AG04449 (cell line): ENCODE results near the gene VAV1.

ENCODE experiments used
- CTCF ChIA-PET: fragments of 350-600 bp; formaldehyde crosslinking; extraction: SDS; loops from one replicate; lab custom pipeline; 2021; ENCODE audit warnings: antibody characterized with exemption; lab: Yijun Ruan, JAX
- POLR2A ChIA-PET: fragments of 400-600, 350-600 bp; formaldehyde crosslinking; extraction: SDS; loops from one replicate; lab custom pipeline; 2020; ENCODE audit warnings: antibody characterized with exemption, inconsistent platforms; lab: Yijun Ruan, JAX
- DNase-seq: peaks from one replicate; pipeline ENCODE4 v3.0.0-alpha.2; 2010; ENCODE audit warnings: low read depth, low spot score
- H3K4me3 ChIP-seq: 2 replicates; pipeline ENCODE4 v1.5.1; 2011; ENCODE audit warnings: low read depth, mild to moderate bottlenecking, control low read depth, low read length
- TF ChIP-seq, protein P1 (sequence below): IDR thresholded peaks from one replicate; pipeline ENCODE4 v1.5.1; 2011; ENCODE audit warnings: mild to moderate bottlenecking, moderate library complexity, low read length, control low read depth, inconsistent platforms; ENCODE audit not compliant: insufficient read depth; ENCODE audit errors: missing control alignments

The VAV1 gene

DNA sequence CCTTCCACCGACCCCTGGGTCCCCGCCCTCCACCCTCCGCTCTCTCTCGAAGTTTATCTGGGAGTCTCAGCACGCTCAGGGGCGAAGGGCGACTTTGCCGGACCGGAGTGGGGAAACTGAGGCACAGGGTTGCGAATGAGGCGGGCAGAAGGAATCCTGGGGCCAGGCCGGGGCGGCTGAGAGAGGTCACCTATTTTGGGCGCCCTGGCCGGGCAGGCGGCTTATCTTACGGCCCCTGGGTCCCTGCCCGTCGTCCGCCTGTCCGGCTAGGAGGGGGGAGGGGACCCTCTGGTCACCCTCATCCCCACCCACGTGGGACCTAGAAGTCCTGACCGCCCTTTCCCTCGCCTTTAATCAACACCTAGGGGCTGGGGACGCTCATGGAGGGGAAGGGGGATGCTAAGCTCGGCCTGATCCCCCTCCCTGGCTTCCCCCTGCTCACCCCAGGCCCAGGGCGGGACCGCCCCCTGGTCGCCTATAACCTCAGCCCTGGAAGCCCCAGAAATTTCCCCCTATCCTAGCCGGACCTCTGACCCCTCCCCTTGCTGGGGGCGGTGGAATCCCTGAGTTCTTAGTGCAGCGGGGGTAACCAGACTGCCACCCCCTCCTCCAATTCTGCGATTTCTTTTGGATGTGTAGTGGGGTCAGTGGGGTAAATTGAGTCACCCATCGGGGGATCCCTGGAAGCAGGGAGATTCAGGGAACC is 32.5 kb upstream of the VAV1 start:
- H3K4me3 ChIP-seq, result peak overlapping the region; percentile 89
- ChIA-PET POLR2A (no interaction called here), CTCF (no interaction called here)
- TF ChIP-seq, protein P1, sequence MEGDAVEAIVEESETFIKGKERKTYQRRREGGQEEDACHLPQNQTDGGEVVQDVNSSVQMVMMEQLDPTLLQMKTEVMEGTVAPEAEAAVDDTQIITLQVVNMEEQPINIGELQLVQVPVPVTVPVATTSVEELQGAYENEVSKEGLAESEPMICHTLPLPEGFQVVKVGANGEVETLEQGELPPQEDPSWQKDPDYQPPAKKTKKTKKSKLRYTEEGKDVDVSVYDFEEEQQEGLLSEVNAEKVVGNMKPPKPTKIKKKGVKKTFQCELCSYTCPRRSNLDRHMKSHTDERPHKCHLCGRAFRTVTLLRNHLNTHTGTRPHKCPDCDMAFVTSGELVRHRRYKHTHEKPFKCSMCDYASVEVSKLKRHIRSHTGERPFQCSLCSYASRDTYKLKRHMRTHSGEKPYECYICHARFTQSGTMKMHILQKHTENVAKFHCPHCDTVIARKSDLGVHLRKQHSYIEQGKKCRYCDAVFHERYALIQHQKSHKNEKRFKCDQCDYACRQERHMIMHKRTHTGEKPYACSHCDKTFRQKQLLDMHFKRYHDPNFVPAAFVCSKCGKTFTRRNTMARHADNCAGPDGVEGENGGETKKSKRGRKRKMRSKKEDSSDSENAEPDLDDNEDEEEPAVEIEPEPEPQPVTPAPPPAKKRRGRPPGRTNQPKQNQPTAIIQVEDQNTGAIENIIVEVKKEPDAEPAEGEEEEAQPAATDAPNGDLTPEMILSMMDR, result no peak
- DNase-seq, result no peak

DNA sequence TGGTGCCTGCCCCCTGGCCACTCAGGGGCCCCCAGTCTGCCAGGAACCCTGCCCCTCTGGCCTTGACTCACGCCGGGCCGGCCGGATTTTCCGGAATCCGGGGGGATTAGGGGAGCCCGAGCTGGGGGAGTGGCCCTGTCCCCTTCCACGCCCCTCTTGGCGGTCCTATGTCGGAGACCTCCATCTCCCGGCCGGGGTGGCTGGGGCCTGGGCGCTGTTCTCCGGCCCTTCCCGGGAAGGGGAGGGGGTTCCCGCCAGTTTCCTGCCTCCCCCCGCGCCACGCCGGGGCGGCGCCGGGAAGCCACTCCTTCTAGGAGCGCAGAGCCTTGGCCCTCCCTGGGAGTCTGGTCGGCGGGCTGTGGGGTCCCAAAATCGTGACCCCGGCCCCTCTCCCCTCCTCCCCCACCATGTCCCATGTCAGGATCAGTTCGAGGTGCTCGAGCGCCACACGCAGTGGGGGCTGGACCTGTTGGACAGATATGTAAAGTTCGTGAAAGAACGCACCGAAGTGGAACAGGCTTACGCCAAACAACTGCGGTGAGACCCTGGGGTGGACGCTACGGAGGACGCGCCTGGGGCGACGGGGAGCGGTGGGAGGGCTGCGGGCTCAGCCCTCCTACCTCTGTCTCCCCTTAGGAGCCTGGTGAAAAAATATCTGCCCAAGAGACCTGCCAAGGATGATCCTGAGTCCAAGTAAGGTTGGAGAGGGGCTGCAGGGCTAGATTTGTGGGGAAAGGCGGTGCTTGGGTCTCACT is 31.7 kb upstream of the VAV1 start:
- peak overlapping the region; percentile 89 for H3K4me3 ChIP-seq
- CTCF ChIA-PET, result interaction anchor here (1.2 kb wide), 1 partner anchor 121 kb away, joined by 6 read pairs; no protein-coding TSS in a partner anchor
- POLR2A ChIA-PET, result no interaction called here
- DNase-seq, result no peak
- TF ChIP-seq, protein P1, result no peak

DNA sequence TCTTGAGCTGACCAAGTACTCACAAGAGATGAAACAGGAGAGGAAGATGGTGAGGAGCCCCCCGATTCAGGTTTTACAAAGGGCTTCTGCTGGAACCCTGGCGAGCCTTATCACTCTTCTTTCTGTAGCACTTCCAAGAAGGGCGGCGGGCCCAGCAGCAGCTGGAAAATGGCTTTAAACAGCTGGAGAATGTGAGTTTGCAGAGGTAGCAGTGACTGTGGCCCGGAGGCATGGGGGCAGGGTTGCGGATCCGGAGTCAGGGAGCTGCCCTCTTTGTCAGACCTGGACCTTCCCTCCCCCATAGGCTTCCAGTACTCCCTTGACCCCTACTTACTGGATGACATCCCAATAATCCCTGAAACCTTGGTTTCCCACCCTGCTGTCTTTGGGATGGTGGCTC is 29.4 kb upstream of the VAV1 start:
- TF ChIP-seq, protein P1, result no peak
- ChIA-PET POLR2A (interaction anchor here (0.6 kb wide), 1 partner anchor 29 kb away, joined by 4 read pairs; no protein-coding TSS in a partner anchor), CTCF (interaction anchor here (3.6 kb wide), 1 partner anchor 121 kb away, joined by 22 read pairs; no protein-coding TSS in a partner anchor)
- no peak for DNase-seq
- no peak overlapping the region for H3K4me3 ChIP-seq

DNA sequence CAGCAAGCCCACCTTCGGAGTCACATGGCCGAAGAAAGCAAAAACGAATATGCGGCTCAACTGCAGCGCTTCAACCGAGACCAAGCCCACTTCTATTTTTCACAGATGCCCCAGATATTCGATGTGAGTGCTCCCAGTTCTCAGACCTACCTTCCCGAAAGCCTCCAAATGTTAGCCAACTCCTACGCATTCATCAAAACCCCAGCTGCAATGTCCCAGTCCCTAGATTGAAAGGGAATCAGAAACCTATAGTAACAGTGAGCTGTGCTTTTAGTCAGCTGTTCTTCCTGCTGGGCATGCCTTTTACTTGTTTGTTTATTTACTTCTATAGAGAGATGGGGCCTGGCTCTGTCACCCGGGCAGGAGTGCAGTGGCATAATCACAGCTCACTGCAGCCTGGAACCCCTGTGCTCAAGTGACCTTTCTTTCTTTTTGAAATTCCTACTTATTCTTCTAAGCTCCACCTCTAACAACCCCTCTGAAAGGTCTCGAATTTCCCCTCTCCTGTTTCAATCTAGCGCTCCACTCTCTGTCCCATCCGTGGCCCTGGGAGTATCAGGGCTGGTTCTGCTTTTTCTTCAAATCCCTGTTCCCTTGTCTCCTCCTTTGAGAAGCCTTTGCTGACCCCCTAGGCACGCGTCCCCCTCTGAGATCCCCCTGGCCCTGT is 28.7 kb upstream of the VAV1 start:
- DNase-seq, result no peak
- CTCF ChIA-PET, result interaction anchor here (3.6 kb wide), 1 partner anchor 120 kb away, joined by 22 read pairs; no protein-coding TSS in a partner anchor
- POLR2A ChIA-PET, result interaction anchor here (0.6 kb wide), 1 partner anchor 28 kb away, joined by 4 read pairs; no protein-coding TSS in a partner anchor
- H3K4me3 ChIP-seq, result no peak overlapping the region
- TF ChIP-seq, protein P1, result no peak

DNA sequence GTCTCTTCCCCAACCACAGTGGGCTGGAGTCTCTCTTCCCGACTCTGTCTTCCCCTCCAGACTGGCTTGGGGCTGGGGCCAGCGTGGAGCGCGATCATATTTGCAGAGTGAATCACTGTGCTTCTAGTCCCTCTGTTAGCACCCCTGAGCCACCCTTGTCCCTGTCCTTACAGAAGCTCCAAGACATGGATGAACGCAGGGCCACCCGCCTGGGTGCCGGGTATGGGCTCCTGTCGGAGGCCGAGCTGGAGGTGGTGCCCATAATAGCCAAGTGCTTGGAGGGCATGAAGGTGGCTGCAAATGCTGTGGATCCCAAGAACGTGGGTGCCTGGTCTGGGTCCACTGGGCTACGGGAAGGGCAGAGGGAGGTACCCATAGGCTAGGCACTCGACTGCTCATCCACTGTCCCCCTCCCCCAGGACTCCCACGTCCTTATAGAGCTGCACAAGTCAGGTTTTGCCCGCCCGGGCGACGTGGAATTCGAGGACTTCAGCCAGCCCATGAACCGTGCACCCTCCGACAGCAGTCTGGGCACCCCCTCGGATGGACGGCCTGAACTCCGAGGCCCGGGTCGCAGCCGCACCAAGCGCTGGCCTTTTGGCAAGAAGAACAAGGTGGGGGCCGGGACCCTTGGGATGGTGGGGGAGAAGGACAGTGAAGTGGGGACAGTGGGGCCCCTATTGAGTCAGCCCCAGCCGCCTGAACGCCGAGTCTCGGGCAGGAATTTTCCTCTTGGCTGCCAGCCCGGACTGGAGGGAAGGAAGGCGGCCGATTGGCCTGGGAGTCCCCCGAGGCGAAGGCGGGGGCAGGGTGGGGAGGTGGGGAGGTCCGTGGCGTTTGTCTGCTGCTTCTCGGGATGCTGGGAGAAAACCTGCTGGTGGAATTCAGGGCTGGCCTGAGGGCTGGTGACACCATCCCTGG is 27.9 kb upstream of the VAV1 start:
- TF ChIP-seq, protein P1, result no peak
- ChIA-PET POLR2A (no interaction called here), CTCF (interaction anchor here (3.6 kb wide), 1 partner anchor 119 kb away, joined by 22 read pairs; no protein-coding TSS in a partner anchor)
- no peak for DNase-seq
- no peak overlapping the region for H3K4me3 ChIP-seq
